Measurements from ENCODE around the gene GBF1. TPM values are rescaled to one million over a fixed set of nuclear protein-coding genes. Genes with fewer than 3 reads are reported as not detected.

Gene GBF1
- polyA plus RNA-seq, 1 donor from 2014 or later = 14.9 TPM

GRCh38 chr10:102222797-102223196 is 22.5 kb upstream of the GBF1 start:
- Histone ChIP-seq H3K9me3 (ENCODE audit: low read length) (no peaks in the 10 kb centered on the region), H4K20me1 (ENCODE audit: insufficient read depth) (no peaks in the 10 kb centered on the region), H3K4me2 (ENCODE audit: low read length) (no peak overlapping the region), H3K9ac (ENCODE audit: low read length) (no peak overlapping the region), H3K27ac (ENCODE audit: low read length) (no peak overlapping the region), H3F3A (ENCODE audit: insufficient read depth, low read length, poor library complexity, severe bottlenecking) (no peaks in the 10 kb centered on the region), H3K4me3 (ENCODE audit: low read length) (no peak overlapping the region), H3K27me3 (ENCODE audit: insufficient read depth, low read depth, low read length) (peaks cover 25% of the 10 kb centered on the region), H3K9me2 (ENCODE audit: insufficient read depth, low read length) (no peaks in the 10 kb centered on the region), H3K79me2 (replicated peaks; ENCODE audit: insufficient read depth, low read length) (no peaks in the 10 kb centered on the region), H3K36me3 (ENCODE audit: insufficient read depth, low read length) (no peaks in the 10 kb centered on the region), H2AFZ (ENCODE audit: low read depth, low read length) (no peak overlapping the region)
- TF ChIP-seq EZH2 (IDR thresholded peaks at IDR 0.05; ENCODE audit: borderline replicate concordance, insufficient read depth, low read length, poor library complexity, severe bottlenecking) (no peak), REST (IDR thresholded peaks at IDR 0.05; ENCODE audit: borderline replicate concordance) (no peak), RAD21 (conservative IDR thresholded peaks at IDR 0.05) (no peak), CTCF (IDR thresholded peaks at IDR 0.05; ENCODE audit: poor library complexity, severe bottlenecking) (no peak), POLR2AphosphoS5 (IDR thresholded peaks at IDR 0.05) (no peak), MXI1 (conservative IDR thresholded peaks at IDR 0.05; ENCODE audit: poor library complexity, severe bottlenecking) (no peak), SMC3 (conservative IDR thresholded peaks at IDR 0.05; ENCODE audit: poor library complexity) (no peak), EP300 (conservative IDR thresholded peaks at IDR 0.05; ENCODE audit: poor library complexity, severe bottlenecking) (no peak), TAF1 (IDR thresholded peaks at IDR 0.05; ENCODE audit: low read depth) (no peak)

GRCh38 chr10:102225646-102226541 is 19.4 kb upstream of the GBF1 start, which contains the start of gene ELOVL3:
ELOVL3 (plus strand) TSS chr10:102226299; CDS start chr10:102226549, 250 bp downstream.
- Histone ChIP-seq H3K4me2 (ENCODE audit: low read length) (no peak within 1 kb of the TSS), H3F3A (ENCODE audit: insufficient read depth, low read length, poor library complexity, severe bottlenecking) (no peaks in the 10 kb centered on the region), H3K27me3 (ENCODE audit: insufficient read depth, low read depth, low read length) (peaks cover 56% of the 10 kb centered on the region), H3K79me2 (replicated peaks; ENCODE audit: insufficient read depth, low read length) (no peaks in the 10 kb centered on the region), H4K20me1 (ENCODE audit: insufficient read depth) (no peaks in the 10 kb centered on the region), H3K9ac (ENCODE audit: low read length) (peak within 1 kb of the TSS; percentile 51), H3K27ac (ENCODE audit: low read length) (no peak within 1 kb of the TSS), H3K4me3 (ENCODE audit: low read length) (peak within 1 kb of the TSS; percentile 59), H3K36me3 (ENCODE audit: insufficient read depth, low read length) (no peaks in the 10 kb centered on the region), H3K9me3 (ENCODE audit: low read length) (no peaks in the 10 kb centered on the region), H2AFZ (ENCODE audit: low read depth, low read length) (peak within 1 kb of the TSS; percentile 10), H3K9me2 (ENCODE audit: insufficient read depth, low read length) (no peaks in the 10 kb centered on the region)
- TF ChIP-seq EP300 (conservative IDR thresholded peaks at IDR 0.05; ENCODE audit: poor library complexity, severe bottlenecking) (no peak), REST (IDR thresholded peaks at IDR 0.05; ENCODE audit: borderline replicate concordance) (no peak), RAD21 (conservative IDR thresholded peaks at IDR 0.05) (no peak), TAF1 (IDR thresholded peaks at IDR 0.05; ENCODE audit: low read depth) (no peak), MXI1 (conservative IDR thresholded peaks at IDR 0.05; ENCODE audit: poor library complexity, severe bottlenecking) (peak; percentile 18), CTCF (IDR thresholded peaks at IDR 0.05; ENCODE audit: poor library complexity, severe bottlenecking) (peak; percentile 10), SMC3 (conservative IDR thresholded peaks at IDR 0.05; ENCODE audit: poor library complexity) (peak; percentile 21), POLR2AphosphoS5 (IDR thresholded peaks at IDR 0.05) (peak; percentile 32), EZH2 (IDR thresholded peaks at IDR 0.05; ENCODE audit: borderline replicate concordance, insufficient read depth, low read length, poor library complexity, severe bottlenecking) (no peak)

Data from neural cell (in vitro differentiated cells).